Keratinocyte (primary cell): Measurements from ENCODE around the gene AP3S1.

Source experiments
- EZH2 ChIP-seq: IDR thresholded peaks from one replicate; pipeline ENCODE4 v1.6.1; 2012; ENCODE audit warnings: inconsistent platforms, mild to moderate bottlenecking, low read length, moderate library complexity
- TF ChIP-seq, protein P1 (sequence below), 3 experiments: IDR thresholded peaks in 1 of 3; conservative IDR thresholded peaks in 1 of 3; optimal IDR thresholded peaks in 1 of 3; 2 replicates in 2 of 3; 3 replicates in 1 of 3; pipeline versions ENCODE3 to v1.5.1; 2011; ENCODE audit warnings: low read length in 3 of 3, mild to moderate bottlenecking in 3 of 3, moderate library complexity in 2 of 3, control low read depth in 1 of 3, inconsistent platforms in 1 of 3; ENCODE audit not compliant: insufficient read depth in 2 of 3; ENCODE audit errors: extremely low read depth in 1 of 3

DNA sequence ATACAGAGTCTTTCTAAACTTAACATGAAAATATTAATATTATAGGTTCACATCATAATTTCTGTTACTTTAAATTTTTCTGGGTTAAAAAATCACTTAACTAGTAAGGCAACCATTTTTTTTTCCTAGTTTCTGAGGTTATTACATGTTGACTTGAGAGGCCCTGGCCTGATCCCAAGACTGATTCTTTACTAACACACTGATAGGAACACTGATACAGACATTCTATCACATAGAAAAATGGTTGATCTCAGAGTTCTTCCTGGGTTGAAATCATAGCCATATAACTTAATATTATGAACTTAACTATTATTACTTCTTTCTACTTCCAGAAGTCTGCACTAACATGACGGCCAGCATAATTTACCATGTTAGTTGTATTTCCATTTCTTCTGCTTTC lies 43.0 kb downstream of the AP3S1 start:
- TF ChIP-seq, protein P1, sequence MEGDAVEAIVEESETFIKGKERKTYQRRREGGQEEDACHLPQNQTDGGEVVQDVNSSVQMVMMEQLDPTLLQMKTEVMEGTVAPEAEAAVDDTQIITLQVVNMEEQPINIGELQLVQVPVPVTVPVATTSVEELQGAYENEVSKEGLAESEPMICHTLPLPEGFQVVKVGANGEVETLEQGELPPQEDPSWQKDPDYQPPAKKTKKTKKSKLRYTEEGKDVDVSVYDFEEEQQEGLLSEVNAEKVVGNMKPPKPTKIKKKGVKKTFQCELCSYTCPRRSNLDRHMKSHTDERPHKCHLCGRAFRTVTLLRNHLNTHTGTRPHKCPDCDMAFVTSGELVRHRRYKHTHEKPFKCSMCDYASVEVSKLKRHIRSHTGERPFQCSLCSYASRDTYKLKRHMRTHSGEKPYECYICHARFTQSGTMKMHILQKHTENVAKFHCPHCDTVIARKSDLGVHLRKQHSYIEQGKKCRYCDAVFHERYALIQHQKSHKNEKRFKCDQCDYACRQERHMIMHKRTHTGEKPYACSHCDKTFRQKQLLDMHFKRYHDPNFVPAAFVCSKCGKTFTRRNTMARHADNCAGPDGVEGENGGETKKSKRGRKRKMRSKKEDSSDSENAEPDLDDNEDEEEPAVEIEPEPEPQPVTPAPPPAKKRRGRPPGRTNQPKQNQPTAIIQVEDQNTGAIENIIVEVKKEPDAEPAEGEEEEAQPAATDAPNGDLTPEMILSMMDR (optimal IDR thresholded peaks at IDR 0.05 in 1 of 3, IDR thresholded peaks at IDR 0.05 in 1 of 3, conservative IDR thresholded peaks at IDR 0.05 in 1 of 3; ENCODE audit: extremely low read depth in 1 of 3, insufficient read depth in 2 of 3, low read length in 3 of 3) = no peak
- no peak for TF ChIP-seq EZH2
